GM12878 (cell line): ENCODE measurements around the gene SHROOM4. TPM values are rescaled to one million over a fixed set of nuclear protein-coding genes. Genes with fewer than 3 reads are reported as not detected.

Experiments
- ATAC-seq: fragments of 200-7000 bp; cut with Tn5 transposase; 3 replicates; pipeline ENCODE4 v1.9.1; 2020; ENCODE audit warnings: mild to moderate bottlenecking, moderate library complexity
- BruUV-seq: library from RNA; stranded (reverse); fragments of 400-500 nt; replicated peaks from 2 replicates; lab custom pipeline; 2021; lab: Mats Ljungman, UMichigan
- CTCF ChIA-PET: fragments of 300-600 bp; sonication (Branson Sonifier 250); formaldehyde crosslinking; extraction: SDS; loops from one replicate; lab custom pipeline; 2021; ENCODE audit warnings: inconsistent platforms; lab: Yijun Ruan, JAX
- POLR2A ChIA-PET: fragments of 350-600 bp; formaldehyde crosslinking; extraction: SDS; loops from one replicate; lab custom pipeline; 2021; ENCODE audit warnings: inconsistent platforms; lab: Charles Lee
- RAD21 ChIA-PET: fragments of 300-600 bp; sonication (Branson Sonifier 250); formaldehyde crosslinking; loops from one replicate; lab custom pipeline; 2023; ENCODE audit warnings: antibody characterized with exemption; ENCODE audit not compliant: unreplicated experiment; lab: Charles Lee
- SMC1A ChIA-PET: fragments of 300-600 bp; sonication (Branson Sonifier 250); formaldehyde crosslinking; loops from one replicate; lab custom pipeline; 2023; ENCODE audit not compliant: unreplicated experiment, uncharacterized antibody; lab: Charles Lee
- DNase-seq: peaks from one replicate; pipeline ENCODE4 v3.0.0-alpha.2; 2011; ENCODE audit warnings: low read depth, low spot score
- FAIRE-seq: peaks from 3 replicates; lab custom pipeline; 2011; peaks lifted over from hg19 to GRCh38; lab: Jason Lieb, UNC
- H2AFZ ChIP-seq: 2 replicates; pipeline ENCODE4 v1.6.0; 2011; ENCODE audit warnings: low read depth, low read length, control low read depth; ENCODE audit not compliant: control insufficient read depth
- H3K27ac ChIP-seq: 2 replicates; pipeline ENCODE4 v1.5.1; 2011; ENCODE audit warnings: control low read depth; ENCODE audit not compliant: control insufficient read depth, insufficient read depth
- H3K27me3 ChIP-seq, 2 experiments: replicated peaks in 1 of 2; 2 replicates each; pipeline versions ENCODE4 v1.6.0 to v1.6.1; 2011; ENCODE audit warnings: low read length in 1 of 2; ENCODE audit not compliant: control insufficient read depth in 2 of 2, insufficient read depth in 2 of 2
- H3K36me3 ChIP-seq, 2 experiments: 2 replicates each; pipeline ENCODE4 v1.5.1; 2011; ENCODE audit warnings: low read length in 1 of 2; ENCODE audit not compliant: control insufficient read depth in 2 of 2, insufficient read depth in 2 of 2
- H3K4me1 ChIP-seq: 2 replicates; pipeline ENCODE4 v1.6.1; 2011; ENCODE audit warnings: mild to moderate bottlenecking, low read length, moderate library complexity, mixed read lengths; ENCODE audit not compliant: control insufficient read depth, insufficient read depth
- H3K4me2 ChIP-seq: 2 replicates; pipeline ENCODE4 v1.6.0; 2011; ENCODE audit warnings: control low read depth; ENCODE audit not compliant: control insufficient read depth, insufficient read depth
- H3K4me3 ChIP-seq: fragments of 200-600 bp; sonication (generic); 2 replicates; pipeline ENCODE4 v1.5.1; 2016
- H3K79me2 ChIP-seq: 2 replicates; pipeline ENCODE4 v1.6.0; 2011; ENCODE audit warnings: low read length; ENCODE audit not compliant: control insufficient read depth, insufficient read depth
- H3K9ac ChIP-seq: 2 replicates; pipeline ENCODE4 v1.8.0; 2011; ENCODE audit warnings: low read length, control low read depth, mixed read lengths; ENCODE audit not compliant: control insufficient read depth, insufficient read depth
- H3K9me3 ChIP-seq: replicated peaks from 3 replicates; pipeline ENCODE4 v1.5.1; 2011; ENCODE audit warnings: mild to moderate bottlenecking, low read length; ENCODE audit not compliant: control insufficient read depth, insufficient read depth
- H4K20me1 ChIP-seq: 2 replicates; pipeline ENCODE4 v1.6.0; 2011; ENCODE audit not compliant: control insufficient read depth, insufficient read depth
- BRCA1 ChIP-seq: IDR thresholded peaks from 2 replicates; pipeline ENCODE4 v1.6.1; 2011; ENCODE audit warnings: low read depth, low read length, improper control_type of control experiment
- CEBPB ChIP-seq, 2 experiments: fragments of 150-350 bp in 1 of 2; IDR thresholded peaks; 2 replicates each; pipeline ENCODE4 v1.6.1; 2012 to 2014; ENCODE audit warnings: low read depth in 2 of 2, low read length in 2 of 2, borderline replicate concordance in 1 of 2, inconsistent platforms in 1 of 2
- E2F4 ChIP-seq: IDR thresholded peaks from 2 replicates; pipeline ENCODE4 v1.6.1; 2012; ENCODE audit warnings: low read depth, low read length, improper control_type of control experiment
- E4F1 ChIP-seq: fragments of 450-650 bp; IDR thresholded peaks from 2 replicates; pipeline ENCODE4 v1.6.1; 2018; ENCODE audit warnings: borderline replicate concordance, mild to moderate bottlenecking; ENCODE audit not compliant: partially characterized antibody
- FOXM1 ChIP-seq: IDR thresholded peaks from 2 replicates; pipeline ENCODE4 v1.6.1; 2012; ENCODE audit warnings: low read depth, mild to moderate bottlenecking, inconsistent platforms, low read length, moderate library complexity
- GABPA ChIP-seq: IDR thresholded peaks from 2 replicates; pipeline ENCODE4 v1.6.1; 2014; ENCODE audit warnings: antibody characterized with exemption, low read depth, mild to moderate bottlenecking, inconsistent platforms
- IRF4 ChIP-seq: IDR thresholded peaks from 2 replicates; pipeline ENCODE4 v1.6.1; 2011; ENCODE audit warnings: low read depth, low read length
- PAX5 ChIP-seq: IDR thresholded peaks from 2 replicates; pipeline ENCODE4 v1.6.1; 2011; ENCODE audit warnings: low read depth, low read length, borderline replicate concordance
- RAD21 ChIP-seq: IDR thresholded peaks from 2 replicates; pipeline ENCODE4 v1.6.1; 2011; ENCODE audit warnings: mild to moderate bottlenecking, low read depth, low read length, moderate library complexity; ENCODE audit not compliant: insufficient read depth
- RB1 ChIP-seq: fragments of 450-650 bp; formaldehyde crosslinking; IDR thresholded peaks from 2 replicates; pipeline ENCODE4 v1.6.1; 2017; ENCODE audit warnings: mild to moderate bottlenecking, borderline replicate concordance
- ZBED1 ChIP-seq: IDR thresholded peaks from 2 replicates; pipeline ENCODE4 v1.6.1; 2016; ENCODE audit warnings: borderline replicate concordance
- ZNF592 ChIP-seq: fragments of 450-650 bp; IDR thresholded peaks from 2 replicates; pipeline ENCODE4 v1.6.1; 2017; ENCODE audit warnings: mild to moderate bottlenecking, moderate library complexity
- WGBS: methylation state at CpG from one replicate; pipeline ENCODE4 v1.1.6; 2016; ENCODE audit warnings: low lambda C conversion rate; ENCODE audit not compliant: insufficient replicate concordance, insufficient coverage; ENCODE audit errors: missing lambda C conversion rate; 5-methylcytosine and 5-hydroxymethylcytosine counted together
- in situ Hi-C: fragments of 300-500 bp; cut with MboI; formaldehyde crosslinking; loops from 9 replicates; pipeline ENCODE4 v1.14.3; 2018; ENCODE audit warnings: mixed read lengths
- intact Hi-C: fragments of 100-400 bp; cut with micrococcal nuclease; formaldehyde crosslinking; loops from one replicate; pipeline ENCODE4 v1.14.2; 2022; ENCODE audit not compliant: unreplicated experiment
- polyA plus RNA-seq, 11 experiments: library from polyadenylated mRNA; depleted of rRNA in 4 of 11; unstranded in 6 of 11; stranded (reverse) in 5 of 11; fragments of >200 nt; fragmentation: Nextera tagmentation in 4 of 11; fragmentation: Illumina TruSeq in 1 of 11; extraction: Ambion mirVana in 4 of 11; extraction: Trizol in 1 of 11; gene quantifications; 1 replicate in 1 of 11; 2 replicates in 10 of 11; pipeline versions ENCODE4 v1.2.1 to v1.2.3, GENCODE V29; 2011 to 2016; ENCODE audit warnings: inconsistent platforms in 2 of 11, missing spikeins in 2 of 11, low read depth in 1 of 11
- total RNA-seq, 4 experiments: library from RNA; depleted of rRNA in 3 of 4; stranded (reverse); fragments of >200 nt in 3 of 4; fragmentation: Illumina TruSeq in 1 of 4; extraction: Trizol in 1 of 4; gene quantifications; 2 replicates each; pipeline versions ENCODE4 v1.2.1 to v1.2.3, GENCODE V29; 2013 to 2021
- TF ChIP-seq, protein P1 (sequence below): fragments of 450-650 bp; IDR thresholded peaks from 2 replicates; pipeline ENCODE4 v1.6.1; 2017; ENCODE audit warnings: borderline replicate concordance

Gene SHROOM4
- total and polyA plus RNA-seq, 10 of the 15 experiments (the other 5 are each of a cell fraction or from before 2014, with no cell fraction given), result 0.01 to 0.03 TPM; not detected in 8

- TF ChIP-seq, protein P1, sequence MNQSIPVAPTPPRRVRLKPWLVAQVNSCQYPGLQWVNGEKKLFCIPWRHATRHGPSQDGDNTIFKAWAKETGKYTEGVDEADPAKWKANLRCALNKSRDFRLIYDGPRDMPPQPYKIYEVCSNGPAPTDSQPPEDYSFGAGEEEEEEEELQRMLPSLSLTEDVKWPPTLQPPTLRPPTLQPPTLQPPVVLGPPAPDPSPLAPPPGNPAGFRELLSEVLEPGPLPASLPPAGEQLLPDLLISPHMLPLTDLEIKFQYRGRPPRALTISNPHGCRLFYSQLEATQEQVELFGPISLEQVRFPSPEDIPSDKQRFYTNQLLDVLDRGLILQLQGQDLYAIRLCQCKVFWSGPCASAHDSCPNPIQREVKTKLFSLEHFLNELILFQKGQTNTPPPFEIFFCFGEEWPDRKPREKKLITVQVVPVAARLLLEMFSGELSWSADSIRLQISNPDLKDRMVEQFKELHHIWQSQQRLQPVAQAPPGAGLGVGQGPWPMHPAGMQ, result no peak
- TF ChIP-seq GABPA (no peak), CEBPB (IDR thresholded peaks at IDR 0.05; ENCODE audit: borderline replicate concordance in 1 of 2, low read depth in 2 of 2, low read length in 2 of 2) (no peak), E2F4 (no peak), BRCA1 (no peak)
- TF ChIP-seq, all 136 proteins: peak for 0
Measured at GRCh38 chrX:50638123-50638522, 175.9 kb downstream of the SHROOM4 start (continued).

GRCh38 chrX:50635817-50636365, 178.1 kb downstream of the SHROOM4 start:
- in situ Hi-C loops, result no loop called here
- TF ChIP-seq IRF4, result no peak
- no peak for TF ChIP-seq RAD21
- TF ChIP-seq FOXM1, result no peak
- no peak for TF ChIP-seq E4F1
- TF ChIP-seq ZBED1, result no peak
- TF ChIP-seq RB1, result no peak
- TF ChIP-seq ZNF592, result no peak
- TF ChIP-seq PAX5, result no peak

More at GRCh38 chrX:50635817-50636365, 178.1 kb downstream of the SHROOM4 start:
- Histone ChIP-seq H3K4me2 (no peak overlapping the region), H3K36me3 (no peaks in the 10 kb centered on the region), H3K27me3 (no peaks in the 10 kb centered on the region), H3K4me3 (no peak overlapping the region), H3K9me3 (no peaks in the 10 kb centered on the region), H3K4me1 (no peaks in the 10 kb centered on the region), H3K27ac (no peak overlapping the region), H4K20me1 (no peaks in the 10 kb centered on the region), H3K9ac (no peak overlapping the region), H3K79me2 (no peaks in the 10 kb centered on the region), H2AFZ (no peak overlapping the region)
- no peak for FAIRE-seq
- ChIA-PET SMC1A (no interaction called here), RAD21 (no interaction called here), POLR2A (no interaction called here), CTCF (interaction anchor here (0.7 kb wide), 1 partner anchor 412 kb away, joined by 3 read pairs; no protein-coding TSS in a partner anchor)
- intact Hi-C loops, result no loop called here
- ATAC-seq, result no peak
- DNase-seq, result no peak
- BruUV-seq, result no TSS peak
- WGBS, result 15% methylated on average over 4 of the region's 4 CpGs
